GM18526 (cell line): Measurements from ENCODE around the gene NCL.

Experiments used
- POLR2A ChIP-seq: IDR thresholded peaks from 3 replicates; pipeline ENCODE4 v1.6.1; 2011; ENCODE audit not compliant: insufficient read length; ENCODE audit errors: extremely low read depth

The NCL gene

DNA sequence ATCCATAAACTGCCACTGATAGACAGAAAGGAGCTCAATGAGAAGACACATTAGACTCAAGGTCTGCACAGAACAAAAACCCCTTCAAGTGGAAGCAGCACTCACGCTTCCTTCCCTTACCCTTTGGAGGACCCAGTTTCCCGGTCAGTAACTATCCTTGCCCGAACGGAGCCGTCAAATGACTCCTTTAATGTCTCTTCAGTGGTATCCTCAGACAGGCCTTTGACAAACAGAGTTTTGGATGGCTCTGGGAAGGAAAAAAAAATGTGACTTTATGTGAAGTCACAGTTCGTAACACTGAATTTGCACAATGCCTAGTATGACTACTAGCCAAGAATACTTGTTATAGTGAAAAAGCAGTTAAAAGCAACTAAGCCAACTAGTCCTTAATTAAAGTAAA is 8.4 kb downstream of the NCL start:
- no peak for TF ChIP-seq POLR2A

DNA sequence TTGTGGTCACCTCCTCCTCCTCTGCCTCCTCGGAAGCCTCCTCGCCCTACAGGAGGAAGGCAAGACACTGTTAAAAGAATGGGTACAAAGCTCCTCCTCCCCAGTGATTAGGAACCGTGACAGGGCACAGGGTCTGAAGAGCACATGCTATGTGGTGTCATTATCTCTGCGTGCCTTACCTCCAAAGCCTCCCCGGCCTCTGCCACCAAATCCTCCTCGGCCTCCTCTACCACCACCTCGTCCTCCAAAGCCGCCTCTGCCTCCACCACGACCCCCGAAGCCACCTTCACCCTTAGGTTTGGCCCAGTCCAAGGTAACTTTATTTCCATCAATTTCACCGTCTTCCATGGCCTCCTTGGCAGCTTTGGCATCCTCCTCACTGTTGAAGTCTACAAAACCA is 9.1 kb downstream of the NCL start:
- TF ChIP-seq POLR2A: no peak

DNA sequence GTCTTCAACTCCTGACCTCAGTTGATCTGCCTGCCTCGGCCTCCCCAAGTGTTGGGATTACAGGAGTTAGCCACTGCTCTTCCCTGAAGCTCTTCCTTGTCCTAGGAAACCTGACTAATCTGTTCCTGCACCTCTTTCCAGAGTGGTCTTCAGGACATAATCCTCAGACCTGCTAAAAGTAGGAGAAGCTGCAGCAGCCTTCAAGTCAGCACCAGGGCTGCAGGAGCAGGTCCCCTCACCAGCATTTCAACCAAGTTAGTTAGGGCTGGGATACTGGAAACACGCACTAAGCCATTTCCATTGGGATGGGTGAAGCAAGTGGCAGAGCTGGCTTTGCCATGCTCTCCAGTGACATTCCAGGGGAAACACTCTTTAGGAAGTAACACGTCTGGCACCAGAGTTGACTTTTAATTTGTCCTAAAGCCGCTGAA is 9.9 kb downstream of the NCL start:
- TF ChIP-seq POLR2A: no peak

DNA sequence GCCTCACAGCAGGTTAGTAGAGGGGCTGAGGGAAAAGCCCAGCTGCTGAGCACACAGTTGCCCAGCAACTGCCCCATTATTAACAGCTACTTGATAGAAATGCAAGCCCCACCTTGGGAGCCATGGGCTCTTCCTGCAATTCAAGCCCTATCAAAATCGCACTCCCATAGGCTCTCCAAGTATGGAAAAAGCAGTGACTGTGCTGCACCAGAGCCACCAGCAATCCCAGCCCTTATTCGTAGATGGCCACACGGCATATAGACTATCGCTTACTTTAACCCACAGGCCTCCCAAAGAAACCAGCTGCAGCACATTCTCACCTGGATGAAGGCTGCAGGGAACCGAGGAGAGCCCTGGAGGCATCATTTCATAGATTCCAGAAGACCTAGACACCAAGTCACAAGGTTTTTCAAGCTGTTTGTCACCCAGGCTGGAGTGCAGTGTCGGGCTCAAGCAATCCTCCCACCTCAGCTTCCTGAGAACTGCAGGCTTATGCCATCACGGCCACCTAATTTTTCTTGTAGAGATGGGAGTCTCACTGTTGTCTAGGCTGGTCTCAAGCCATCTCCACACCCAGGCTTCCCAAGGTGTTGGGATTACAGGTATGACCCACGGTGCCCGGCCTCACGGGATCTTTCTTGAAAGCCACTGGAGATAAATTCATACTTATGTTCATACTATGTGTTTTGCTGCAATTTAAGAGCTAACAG is 11.3 kb downstream of the NCL start:
- peak; percentile 13 for TF ChIP-seq POLR2A

DNA sequence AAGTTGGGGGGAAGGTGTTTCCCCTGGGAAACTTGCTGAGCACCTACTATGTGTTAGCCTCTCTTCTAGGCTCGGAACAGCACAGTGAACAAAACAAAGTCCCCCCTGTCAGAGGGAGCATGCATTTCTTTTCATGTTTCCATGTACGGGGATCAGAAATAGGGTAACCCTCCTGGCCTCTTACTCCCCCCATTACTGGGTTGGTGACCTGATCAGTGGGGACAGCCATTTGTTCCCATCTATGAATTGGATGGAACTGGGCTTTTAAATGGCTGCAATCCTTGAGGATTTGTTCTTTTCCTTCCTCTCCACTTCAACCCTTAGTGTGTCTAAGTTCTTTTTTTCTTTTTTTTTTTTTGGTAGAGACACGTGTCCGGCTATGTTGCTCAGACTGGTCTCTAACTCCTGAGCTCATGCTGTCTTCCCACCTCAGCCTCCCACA is 13.7 kb downstream of the NCL start:
- no peak for TF ChIP-seq POLR2A

DNA sequence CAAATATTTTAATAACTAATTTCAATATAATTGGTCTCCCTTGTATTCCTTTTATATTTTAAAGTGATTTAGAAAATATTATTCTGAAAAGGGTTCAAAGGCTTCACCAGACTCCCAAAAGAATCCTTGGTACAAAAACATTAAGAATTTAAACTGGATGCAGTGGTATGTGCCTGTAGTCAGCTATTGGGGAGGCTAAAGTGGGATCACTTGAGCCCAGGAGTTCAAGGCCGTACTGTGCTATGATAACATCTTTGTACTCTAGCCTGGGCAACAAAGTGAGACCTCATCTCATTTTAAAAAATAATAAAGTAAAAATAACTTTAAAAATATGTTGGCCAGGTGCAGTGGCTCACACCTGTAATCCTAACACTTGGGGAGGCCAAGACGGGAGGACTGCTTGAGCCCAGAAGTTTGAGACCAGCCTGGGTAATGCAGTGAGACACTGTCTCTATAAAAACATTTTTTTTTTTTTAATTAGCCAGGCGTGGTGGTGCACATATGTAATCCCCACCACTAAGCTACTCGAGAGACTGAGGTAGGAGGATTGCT is 14.7 kb downstream of the NCL start:
- TF ChIP-seq POLR2A: no peak

DNA sequence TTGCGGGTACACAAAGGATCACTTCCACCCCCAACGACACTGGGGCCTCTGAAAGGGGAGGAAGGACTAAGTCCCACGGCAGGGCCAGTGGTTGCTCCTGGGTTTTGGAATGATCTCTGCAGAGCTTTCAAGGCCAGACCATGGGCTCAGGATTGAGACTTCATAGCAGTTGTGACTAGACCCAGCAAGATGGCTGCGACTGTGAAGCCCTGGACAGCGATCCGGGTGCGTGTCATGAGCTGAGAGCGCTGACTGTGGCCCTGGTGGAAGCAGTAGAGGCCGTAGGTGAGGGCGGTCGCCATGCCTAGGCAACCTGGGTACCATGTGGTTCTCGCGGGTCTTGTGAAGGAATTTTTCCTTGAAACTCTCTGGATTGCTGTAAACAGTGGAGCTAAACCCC is 27.3 kb downstream of the NCL start:
- no peak for TF ChIP-seq POLR2A

DNA sequence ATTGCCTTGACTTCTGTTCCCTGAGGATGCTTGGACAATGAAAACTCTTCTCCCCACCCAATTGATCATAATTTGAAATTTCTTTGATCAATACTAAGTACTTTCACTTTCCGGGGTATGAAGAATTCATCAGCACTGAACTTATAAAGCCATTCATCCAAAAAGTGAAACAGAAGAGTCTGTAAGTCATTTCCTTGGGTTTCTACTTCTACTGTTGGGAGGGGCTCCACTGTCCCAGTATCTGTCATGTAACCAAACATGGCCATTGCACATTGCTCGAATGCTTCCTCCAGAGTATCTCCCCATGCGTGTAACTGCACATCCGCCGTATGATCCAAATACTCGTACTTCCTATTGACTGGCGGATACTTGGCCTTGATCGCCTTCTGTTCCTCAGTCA is 30.3 kb downstream of the NCL start:
- TF ChIP-seq POLR2A: no peak

DNA sequence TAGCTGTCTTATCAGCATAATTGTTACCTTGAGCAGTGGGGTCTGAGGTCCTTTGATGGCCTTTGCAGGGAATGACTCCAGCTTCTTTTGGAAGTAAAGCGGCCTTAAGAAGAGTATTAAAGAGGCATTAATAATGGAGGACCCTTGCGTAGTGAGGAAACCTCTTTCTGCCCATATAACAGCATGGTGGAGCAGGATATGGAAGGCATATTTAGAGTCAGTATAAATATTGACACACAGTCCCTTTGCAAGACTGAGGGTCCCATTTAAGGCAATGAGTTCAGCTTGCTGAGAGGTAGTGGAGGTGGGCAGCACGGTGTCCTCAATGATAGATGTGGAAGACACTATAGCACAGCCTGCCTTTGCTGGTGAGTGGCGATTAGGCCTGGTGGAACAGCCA is 32.7 kb downstream of the NCL start:
- TF ChIP-seq POLR2A: no peak

DNA sequence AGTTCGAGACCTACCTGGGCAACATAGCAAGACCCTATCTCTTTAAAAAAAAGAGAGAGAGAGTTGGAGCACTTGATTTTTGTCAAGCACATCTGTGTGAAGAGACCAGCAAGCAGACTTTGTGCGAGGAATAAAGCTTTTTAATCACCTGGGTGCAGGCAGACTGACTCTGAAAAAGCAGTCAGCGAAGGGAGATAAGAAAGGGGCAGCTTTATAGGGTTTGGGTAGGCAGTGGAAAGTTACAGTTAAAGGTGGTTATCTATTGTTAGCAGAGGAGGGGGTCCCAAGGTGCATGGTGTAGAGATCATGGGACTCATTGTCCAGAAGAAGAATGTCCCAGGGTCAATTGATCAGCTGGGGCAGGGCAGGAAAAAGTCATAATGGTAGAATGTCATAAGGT is 34.4 kb downstream of the NCL start:
- TF ChIP-seq POLR2A: no peak

DNA sequence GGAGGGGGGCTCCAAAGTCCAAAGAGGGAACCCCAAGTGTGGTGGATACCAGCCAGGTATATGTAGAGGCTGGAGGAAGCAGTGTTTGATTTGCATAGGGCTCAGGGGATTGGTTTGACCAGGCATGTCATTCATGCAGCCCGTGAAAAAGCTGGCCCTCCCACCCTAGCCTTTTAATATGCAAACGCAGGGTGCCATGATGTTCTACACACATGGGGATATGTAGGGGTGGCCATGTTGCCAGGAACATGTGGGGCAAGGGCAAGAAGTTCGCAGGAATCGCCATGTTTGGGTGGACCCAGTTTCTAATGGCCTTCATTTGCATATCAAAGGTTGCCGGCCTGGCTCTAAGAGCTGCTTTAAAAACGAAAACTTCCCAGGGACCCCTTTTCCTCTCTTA is 35.1 kb downstream of the NCL start:
- TF ChIP-seq POLR2A: no peak

DNA sequence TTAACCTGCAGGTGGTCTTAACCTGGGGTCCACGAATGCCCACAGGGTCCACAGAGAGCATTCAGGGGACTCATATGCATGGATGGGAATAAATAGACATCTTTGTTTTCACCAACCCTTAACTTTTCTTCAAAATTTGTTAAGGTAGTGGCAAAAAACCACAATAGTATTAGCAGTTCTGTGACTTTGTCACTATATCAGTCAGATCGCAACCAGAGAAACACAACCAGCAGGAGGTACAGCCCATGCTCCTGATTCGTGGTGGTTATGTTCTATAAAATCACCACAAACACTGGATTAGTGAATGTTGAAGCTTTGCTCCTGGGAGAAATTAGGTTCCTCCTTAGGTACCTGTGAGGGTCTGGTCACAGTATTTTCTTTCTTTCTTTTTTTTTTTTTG is 37.2 kb downstream of the NCL start:
- no peak for TF ChIP-seq POLR2A

DNA sequence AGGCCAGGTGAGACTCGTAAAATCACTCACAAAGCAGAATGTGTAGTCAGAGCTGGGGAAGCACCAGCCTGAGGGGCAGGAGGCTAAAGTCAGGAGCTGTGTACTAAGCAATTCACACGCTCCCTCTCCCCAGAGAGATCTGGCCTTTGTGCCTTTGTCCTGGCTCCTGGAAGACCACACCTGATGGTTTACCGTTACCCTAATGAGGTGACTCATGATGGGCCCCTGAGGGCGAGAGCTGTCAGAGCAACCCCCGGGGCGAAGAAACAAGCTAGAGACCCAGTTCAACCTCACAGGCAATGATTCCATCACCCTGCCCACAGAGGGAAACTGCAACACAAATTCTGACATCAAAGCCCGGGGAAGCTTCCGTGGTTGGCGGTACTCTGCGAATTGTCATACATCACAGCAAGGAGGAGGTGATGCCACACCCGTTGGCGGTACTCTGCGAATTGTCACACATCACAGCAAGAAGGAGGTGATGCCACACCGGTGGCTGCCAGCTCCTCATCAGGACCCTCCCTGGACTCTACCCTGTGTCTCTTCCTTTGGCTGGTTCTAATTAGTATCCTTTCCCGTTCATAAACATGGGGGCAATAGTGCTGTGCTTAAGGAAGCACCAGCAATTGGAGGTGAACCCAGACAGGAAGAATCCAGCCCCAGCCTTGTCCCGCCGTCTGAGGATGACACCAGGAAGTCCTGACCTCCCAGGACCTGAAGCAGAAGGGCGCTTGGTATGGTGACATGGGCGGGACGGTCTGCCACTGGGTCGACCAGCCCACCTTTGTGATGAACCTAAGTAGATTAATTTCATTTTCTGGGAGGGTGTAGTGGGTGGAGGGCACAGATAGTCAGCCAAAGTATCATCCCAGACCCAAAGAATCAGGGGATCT is 38.2 kb downstream of the NCL start:
- TF ChIP-seq POLR2A: no peak

DNA sequence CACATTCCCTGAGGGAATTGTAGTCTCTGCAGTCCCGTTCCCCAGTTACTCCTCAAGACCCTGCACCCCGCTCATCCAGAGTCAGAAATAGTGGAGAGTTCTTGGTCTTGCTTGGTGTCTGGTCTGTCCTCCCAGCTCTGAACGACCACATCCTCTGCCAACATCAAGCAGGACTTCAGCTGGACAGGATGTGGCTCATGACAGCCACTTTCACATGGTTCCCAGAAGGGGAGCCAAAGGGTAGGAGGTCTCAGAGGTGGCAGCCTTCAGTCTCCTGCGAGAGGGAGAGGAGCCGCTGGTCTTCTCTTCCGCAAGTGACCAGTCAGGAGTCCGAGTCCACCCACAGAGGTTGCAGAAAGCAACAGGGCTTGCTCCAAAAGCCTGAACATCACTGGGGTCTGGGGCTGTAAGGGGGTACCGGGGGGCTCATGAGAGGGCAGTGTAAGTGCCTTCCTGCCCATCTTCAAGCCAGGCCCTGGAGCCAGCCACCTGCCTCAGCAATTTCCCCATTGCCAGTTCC is 38.9 kb downstream of the NCL start:
- TF ChIP-seq POLR2A: no peak

DNA sequence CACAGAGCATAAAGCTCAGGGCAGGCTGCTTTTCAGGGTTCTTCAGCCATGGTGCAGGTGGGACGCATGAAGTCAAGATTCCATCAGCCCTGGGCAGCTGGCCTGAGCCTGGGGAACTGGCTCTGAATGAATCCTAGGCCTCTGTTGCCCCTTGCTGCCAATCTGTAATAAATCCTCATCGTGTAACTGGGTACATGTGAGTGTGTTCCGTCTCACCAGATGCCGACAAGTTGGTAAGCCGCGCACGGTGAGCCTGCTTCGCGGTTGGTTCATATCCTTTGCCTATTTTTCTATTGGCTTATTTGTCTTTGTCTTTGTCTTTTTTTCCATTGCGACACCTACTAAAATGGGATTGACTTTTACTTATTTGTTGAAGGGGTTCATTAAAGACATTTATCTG is 41.1 kb downstream of the NCL start:
- TF ChIP-seq POLR2A: no peak

DNA sequence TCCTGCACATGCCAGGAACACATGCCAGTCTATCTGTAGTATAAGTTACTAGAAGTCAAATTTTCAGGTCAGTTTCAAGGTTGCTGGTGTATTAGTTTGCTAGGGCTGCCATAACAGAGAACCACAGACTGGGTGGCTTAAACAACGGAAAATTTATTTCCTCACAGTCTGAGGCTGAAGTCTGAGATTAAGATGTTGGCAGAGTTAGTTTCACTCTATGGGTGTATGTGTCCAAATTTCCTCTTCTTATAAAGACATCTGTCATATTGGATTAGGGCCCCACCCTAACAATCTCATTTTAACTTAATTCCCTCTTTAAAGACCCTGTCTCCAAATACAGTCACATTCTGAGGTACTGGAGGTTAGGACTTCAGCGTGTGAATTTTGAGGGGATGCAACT is 42.2 kb downstream of the NCL start:
- TF ChIP-seq POLR2A: no peak
